Right ventricle myocardium superior (tissue), 1 donor: Measurements from ENCODE around the gene MAPK12. TPM values are rescaled to one million over a fixed set of nuclear protein-coding genes. Genes with fewer than 3 reads are reported as not detected.
"Not testable (repeated sequence)": the region's sequence is repeated elsewhere in the genome, so short reads cannot be mapped to it uniquely, and the experiment has no call there.

Experiments
- ATAC-seq: fragments of 200-7000 bp; cut with Tn5 transposase; one replicate; pipeline ENCODE4 v1.9.1; 2020; ENCODE audit warnings: mild to moderate bottlenecking; ENCODE audit not compliant: poor library complexity
- DNase-seq: peaks from one replicate; pipeline ENCODE4 v3.0.0-alpha.2; 2020
- intact Hi-C: fragments of 100-400 bp; cut with DNase I; formaldehyde crosslinking; loops from one replicate; pipeline ENCODE4 v1.11.2; 2022
- total RNA-seq: library from RNA; stranded (reverse); fragmentation: NEBNext Ultra II Directional; extraction: Animal tissue kit (Norgen Biotek cat#: 25700); gene quantifications from one replicate; pipeline ENCODE4 v1.2.1, GENCODE V29; 2021
- donor health status: DM: no; HTN: yes; CAD: no; lungs with severe emphysema.

The MAPK12 gene
- total RNA-seq, 1 donor from 2014 or later: 13.2 TPM

DNA sequence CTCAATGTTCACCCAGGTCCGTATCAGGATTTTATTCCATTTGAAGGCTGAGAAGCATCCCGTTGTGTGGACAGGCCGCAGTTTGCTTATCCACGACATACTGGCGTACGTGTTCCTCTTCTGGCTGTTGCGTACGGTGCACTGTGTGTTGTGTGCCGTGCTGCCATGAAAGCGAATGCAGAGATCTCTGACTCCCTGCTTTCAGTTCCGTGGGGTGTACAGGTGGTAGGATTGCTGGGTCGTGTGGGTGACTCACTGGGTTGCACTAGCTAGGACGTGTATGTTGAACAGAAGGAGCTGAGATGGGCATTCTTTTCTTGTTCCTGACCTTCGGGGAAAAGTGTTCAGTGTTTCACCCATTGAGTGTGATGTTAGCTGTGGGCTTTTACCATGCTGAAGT lies 50.3 kb downstream of the MAPK12 start:
- intact Hi-C loops: no loop called here

GRCh38 chr22:50210378-50211139 lies 50.9 kb downstream of the MAPK12 start:
- ATAC-seq: no peak
- intact Hi-C loops: no loop called here
- no peak for DNase-seq

More for the DNA sequence above, 50.3 kb downstream of the MAPK12 start:
- DNase-seq: no peak
- ATAC-seq: no peak

GRCh38 chr22:50209893-50210292 lies 51.6 kb downstream of the MAPK12 start:
- intact Hi-C loops: loop anchor here (5.0 kb wide), 1 partner anchor 63 kb away; no protein-coding TSS in a partner anchor
- DNase-seq: peak; percentile 74
- ATAC-seq: peak; percentile 45

GRCh38 chr22:50208939-50209892 lies 52.3 kb downstream of the MAPK12 start:
- intact Hi-C loops: loop anchor here (5.0 kb wide), 1 partner anchor 62 kb away; no protein-coding TSS in a partner anchor
- ATAC-seq: no peak

GRCh38 chr22:50208430-50208938 lies 53.0 kb downstream of the MAPK12 start:
- ATAC-seq (no peak), DNase-seq (no peak)
- intact Hi-C loops: loop anchor here (5.0 kb wide), 1 partner anchor 61 kb away; no protein-coding TSS in a partner anchor

More at GRCh38 chr22:50208939-50209892, 52.3 kb downstream of the MAPK12 start:
- DNase-seq: no peak

DNA sequence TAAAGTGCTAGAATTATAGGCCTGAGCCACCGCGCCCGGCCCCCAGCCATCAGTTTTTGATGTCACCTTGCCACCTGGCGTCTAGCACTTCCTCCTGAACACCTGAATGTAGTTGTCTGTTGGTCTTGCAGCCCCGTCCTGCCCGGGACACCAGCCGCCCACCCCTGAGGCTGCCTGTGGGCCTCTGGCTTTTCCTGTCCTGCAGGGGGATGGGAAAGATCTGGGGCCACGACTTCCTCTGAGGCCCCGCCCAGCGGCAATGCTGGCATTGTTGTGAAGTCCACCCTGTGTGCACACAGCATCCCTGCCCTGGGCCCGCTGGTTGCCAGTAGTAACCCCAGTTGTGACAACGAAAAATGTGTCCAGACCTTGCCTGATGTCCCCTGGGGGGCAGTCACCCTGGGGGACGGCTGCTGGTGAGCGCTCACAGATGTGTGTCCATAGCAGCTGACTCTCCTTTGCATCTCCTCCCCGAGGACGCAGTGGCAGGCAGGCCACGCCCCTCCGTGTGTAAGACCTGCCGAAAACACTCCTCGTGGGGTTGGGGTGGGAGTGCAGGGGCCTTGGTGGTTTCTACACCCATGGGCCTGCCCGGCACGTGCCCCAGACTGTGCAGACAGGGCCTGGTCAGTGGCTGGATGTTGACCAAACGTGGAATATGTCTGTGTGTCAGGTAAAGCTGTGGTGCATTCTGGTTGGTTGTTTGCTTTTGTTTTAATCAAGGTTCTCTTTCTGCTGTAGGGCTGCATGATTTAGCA lies 53.9 kb downstream of the MAPK12 start:
- intact Hi-C loops: loop anchor here (5.0 kb wide), 1 partner anchor 60 kb away; no protein-coding TSS in a partner anchor
- no peak for ATAC-seq
- DNase-seq: peak; percentile 50

- intact Hi-C loops: loop anchor here (5.0 kb wide), 1 partner anchor 59 kb away; no protein-coding TSS in a partner anchor
- ATAC-seq (peak; percentile 83), DNase-seq (peak; percentile 88)
Observed at GRCh38 chr22:50206599-50206998, 54.9 kb downstream of the MAPK12 start.

DNA sequence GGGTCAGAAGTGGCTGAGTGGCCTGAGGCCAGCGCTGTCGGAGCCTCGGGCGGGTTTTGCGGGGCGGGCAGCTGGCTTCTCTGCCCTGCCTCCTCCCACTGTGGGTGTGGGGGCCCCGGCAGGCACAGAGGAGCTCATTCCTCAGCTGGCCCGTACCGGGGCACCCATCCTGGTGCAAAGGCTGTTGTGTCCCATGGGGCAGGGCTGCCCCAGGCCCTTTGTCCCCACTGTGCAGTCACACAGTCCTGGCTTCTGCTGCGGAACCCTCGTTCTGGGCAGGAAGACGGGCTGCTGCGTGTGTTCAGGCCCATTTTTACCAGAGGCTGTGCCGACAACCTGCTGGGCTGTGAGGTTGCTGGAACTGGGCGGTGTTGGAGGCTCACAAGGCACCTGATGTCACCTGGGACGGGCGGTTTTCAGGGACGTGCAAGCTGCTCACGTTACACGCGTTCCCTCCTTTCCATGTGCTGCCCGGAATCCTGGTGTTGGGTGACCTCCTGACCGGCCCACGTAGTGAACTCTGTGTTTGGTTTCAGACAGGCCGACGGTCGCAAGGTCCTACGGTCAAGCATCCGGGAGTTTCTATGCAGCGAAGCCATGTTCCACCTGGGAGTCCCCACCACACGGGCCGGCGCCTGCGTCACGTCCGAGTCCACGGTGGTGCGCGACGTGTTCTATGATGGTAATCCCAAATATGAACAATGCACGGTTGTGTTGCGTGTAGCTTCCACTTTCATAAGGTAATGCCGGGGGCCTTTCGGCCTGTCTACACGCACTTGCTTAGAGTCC lies 55.5 kb downstream of the MAPK12 start:
- no peak for ATAC-seq

DNA sequence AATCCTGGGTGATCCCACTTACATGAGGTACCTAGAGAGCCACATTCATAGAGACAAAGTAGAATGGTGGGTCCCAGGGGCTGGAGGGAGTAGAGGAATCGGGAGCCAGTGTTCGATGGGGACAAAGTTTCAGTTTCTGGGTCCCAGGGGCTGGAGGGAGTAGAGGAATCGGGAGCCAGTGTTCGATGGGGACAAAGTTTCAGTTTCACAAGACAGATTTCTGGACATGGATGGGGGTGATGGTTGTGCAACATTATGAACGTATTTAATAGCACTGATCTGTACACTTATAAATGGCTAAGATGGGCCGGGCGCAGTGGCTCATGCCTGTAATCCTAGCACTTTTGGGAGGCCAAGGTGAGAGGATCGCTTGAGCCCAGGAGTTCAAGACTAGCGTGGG lies 56.5 kb downstream of the MAPK12 start:
- not testable (repeated sequence) for DNase-seq, ATAC-seq
- intact Hi-C loops: loop anchor here (5.0 kb wide), 1 partner anchor 58 kb away; no protein-coding TSS in a partner anchor

More for the DNA sequence above, 55.5 kb downstream of the MAPK12 start:
- no peak for DNase-seq
- intact Hi-C loops: loop anchor here (5.0 kb wide), 1 partner anchor 59 kb away; no protein-coding TSS in a partner anchor

GRCh38 chr22:50204571-50204970 lies 56.9 kb downstream of the MAPK12 start:
- intact Hi-C loops: no loop called here
- ATAC-seq (no peak), DNase-seq (no peak)

DNA sequence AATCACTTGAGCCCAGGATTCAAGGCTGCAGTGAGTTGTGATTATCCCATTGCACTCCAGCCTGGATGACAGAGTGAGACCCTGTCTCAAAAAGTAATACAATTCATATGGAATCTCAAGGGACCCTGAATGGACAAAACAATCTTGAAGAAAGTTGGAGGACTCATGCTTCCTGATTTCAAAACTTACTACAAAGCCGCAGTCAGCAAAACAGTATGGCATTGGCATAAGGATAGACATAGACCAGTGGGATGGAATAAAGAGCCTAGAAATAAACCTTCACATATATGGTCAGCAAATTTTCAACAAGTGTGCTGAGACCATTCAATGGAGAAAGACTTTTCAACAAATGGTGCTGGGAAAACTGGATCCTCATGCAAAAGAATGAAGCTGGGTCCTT lies 58.2 kb downstream of the MAPK12 start:
- intact Hi-C loops: no loop called here
- DNase-seq (no peak), ATAC-seq (no peak)

Other genes with a start within 250 kb of the MAPK12 start
- not detected for gene IL17REL, start 248.9 kb downstream of the MAPK12 start, total RNA-seq
- gene TTLL8, start 203.4 kb downstream of the MAPK12 start, total RNA-seq: not detected
- gene MLC1, start 176.3 kb downstream of the MAPK12 start, total RNA-seq: 0.46 TPM
- not detected for gene MOV10L1, start 171.7 kb downstream of the MAPK12 start, total RNA-seq
- gene PANX2, start 91.0 kb downstream of the MAPK12 start, total RNA-seq: 0.43 TPM
- 22.0 TPM for gene TRABD, start 75.8 kb downstream of the MAPK12 start, total RNA-seq
- 15.6 TPM for gene SELENOO, start 60.7 kb downstream of the MAPK12 start, total RNA-seq
- 14.1 TPM for gene TUBGCP6, start 16.7 kb downstream of the MAPK12 start, total RNA-seq
- gene HDAC10, start 10.4 kb downstream of the MAPK12 start, total RNA-seq: 12.0 TPM
- gene MAPK11, start 8.7 kb upstream of the MAPK12 start, total RNA-seq: 8.5 TPM
- 68.3 TPM for gene PLXNB2, start 46.0 kb upstream of the MAPK12 start, total RNA-seq
- 1.1 TPM for gene DENND6B, start 65.3 kb upstream of the MAPK12 start, total RNA-seq
- gene PPP6R2, start 81.6 kb upstream of the MAPK12 start, total RNA-seq: 40.4 TPM
- 46.6 TPM for gene SBF1, start 213.4 kb upstream of the MAPK12 start, total RNA-seq
- gene ADM2, start 219.9 kb upstream of the MAPK12 start, total RNA-seq: not detected
- gene MIOX, start 225.2 kb upstream of the MAPK12 start, total RNA-seq: not detected
- gene LMF2, start 246.0 kb upstream of the MAPK12 start, total RNA-seq: 25.3 TPM
- gene NCAPH2, start 246.5 kb upstream of the MAPK12 start, total RNA-seq: 28.8 TPM